Activated CD4-positive, alpha-beta T cell treated with anti-CD3 and anti-CD28 coated beads for 36 hours (primary cell): ENCODE data around the gene TXLNB. TPM values are rescaled to one million over a fixed set of nuclear protein-coding genes. Genes with fewer than 3 reads are reported as not detected.
A peak's percentile ranks its signal among the peaks of the same experiment; 100 is the strongest.

Experiments used
- ATAC-seq: fragments of 200-7000 bp; cut with Tn5 transposase; one replicate; pipeline ENCODE4 v1.10.0; 2021; ENCODE audit warnings: mild to moderate bottlenecking, moderate library complexity
- CTCF ChIA-PET: fragments of 350-600 bp; sonication (Branson Sonifier 250); formaldehyde crosslinking; loops from one replicate; lab custom pipeline; 2021; ENCODE audit warnings: antibody characterized with exemption; lab: Charles Lee
- POLR2A ChIA-PET: fragments of 350-600 bp; sonication (Branson Sonifier 250); formaldehyde crosslinking; loops from one replicate; lab custom pipeline; 2021; ENCODE audit warnings: antibody characterized with exemption, inconsistent platforms; lab: Charles Lee
- DNase-seq: peaks from one replicate; pipeline ENCODE4 v3.0.0-alpha.2; 2020
- H3K27ac Mint-ChIP-seq: one replicate; pipeline ENCODE4 v1.8.0; 2021; ENCODE audit warnings: mixed read lengths
- H3K27me3 Mint-ChIP-seq: one replicate; pipeline ENCODE4 v1.8.0; 2021; ENCODE audit warnings: mixed read lengths
- H3K36me3 Mint-ChIP-seq: one replicate; pipeline ENCODE4 v1.8.0; 2021; ENCODE audit warnings: low read depth, mixed read lengths
- H3K4me1 Mint-ChIP-seq: one replicate; pipeline ENCODE4 v1.8.0; 2021; ENCODE audit warnings: mixed read lengths
- H3K4me3 Mint-ChIP-seq: one replicate; pipeline ENCODE4 v1.8.0; 2021; ENCODE audit warnings: mild to moderate bottlenecking, moderate library complexity, mixed read lengths
- H3K9me3 Mint-ChIP-seq: one replicate; pipeline ENCODE4 v1.8.0; 2021; ENCODE audit warnings: low read depth, mixed read lengths
- intact Hi-C, 2 experiments: fragments of 100-400 bp; cut with DNase I in 1 of 2; cut with micrococcal nuclease in 1 of 2; formaldehyde crosslinking; loops; one replicate each; pipeline versions ENCODE4 v1.14.2 to v1.15.1; 2022 to 2024; cut with DNase I, micrococcal nuclease
- total RNA-seq, 2 experiments: library from RNA; stranded (reverse); gene quantifications; one replicate each; pipeline ENCODE4 v1.2.3, GENCODE V29; 2021

TXLNB gene
- total RNA-seq: under 1 TPM; 0.26 to 0.27 TPM

GRCh38 chr6:139291813-139292619, at the start of gene TXLNB:
TSS of gene TXLNB (minus strand) at chr6:139291998. CDS start at chr6:139288899, 3,099 bp downstream.
- H3K36me3 Mint-ChIP-seq: no peaks in the 10 kb centered on the region
- POLR2A ChIA-PET: interaction anchor here (0.6 to 2.5 kb wide), 10 partner anchors 9 to 179 kb away, joined by 3 to 20 read pairs (median 4); partner anchors contain the start of gene CITED2
- no peaks in the 10 kb centered on the region for H3K27me3 Mint-ChIP-seq
- peak; percentile 92 for DNase-seq
- CTCF ChIA-PET: interaction anchor here (0.7 to 3.0 kb wide), 15 partner anchors 9 to 167 kb away, joined by 3 to 15 read pairs (median 5); no protein-coding TSS in a partner anchor
- intact Hi-C loops: loop anchor here (1.0 to 5.0 kb wide), 11 partner anchors 10 to 475 kb away; partner anchors contain the start of gene ABRACL (in 1 of the 2)
- H3K27ac Mint-ChIP-seq: peak within 1 kb of the TSS; percentile 96
- ATAC-seq: peak; percentile 94
- peaks cover 66% of the 10 kb centered on the region for H3K4me1 Mint-ChIP-seq
- H3K9me3 Mint-ChIP-seq: peaks cover 2% of the 10 kb centered on the region
- peak within 1 kb of the TSS; percentile 64 for H3K4me3 Mint-ChIP-seq

DNA sequence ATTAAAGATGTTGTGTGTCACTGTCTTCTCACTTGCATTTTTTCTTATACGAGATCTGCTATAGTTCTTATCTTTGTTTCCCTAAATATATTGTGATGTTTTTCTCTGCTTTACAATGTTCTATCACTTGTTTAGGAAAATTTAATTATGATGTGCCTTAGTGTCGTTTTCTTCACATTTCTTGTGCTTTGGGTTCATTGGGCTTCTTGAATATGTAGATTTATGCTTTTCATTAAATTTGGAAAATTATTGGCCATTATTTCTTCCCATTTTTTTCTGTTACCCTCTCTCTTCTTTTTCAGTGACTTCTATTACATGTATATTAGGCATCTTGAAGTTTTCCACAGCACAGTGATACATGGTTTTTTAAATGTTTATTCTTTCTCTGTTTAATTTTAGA, 49.3 kb upstream of the TXLNB start:
- Mint-ChIP-seq H3K27ac (no peak overlapping the region), H3K36me3 (no peaks in the 10 kb centered on the region), H3K27me3 (no peaks in the 10 kb centered on the region), H3K4me3 (no peak overlapping the region), H3K4me1 (peaks cover 18% of the 10 kb centered on the region), H3K9me3 (peaks cover 3% of the 10 kb centered on the region)
- intact Hi-C loops: no loop called here
- ATAC-seq (no peak), DNase-seq (no peak)
- ChIA-PET CTCF (interaction anchor here (0.6 kb wide), 1 partner anchor 91 kb away, joined by 3 read pairs; no protein-coding TSS in a partner anchor), POLR2A (no interaction called here)

- ChIA-PET POLR2A (no interaction called here), CTCF (interaction anchor here (0.9 to 1.4 kb wide), 3 partner anchors 26 to 88 kb away, joined by 3 to 9 read pairs (median 3); no protein-coding TSS in a partner anchor)
- Mint-ChIP-seq H3K4me1 (peaks cover 19% of the 10 kb centered on the region), H3K4me3 (no peak overlapping the region), H3K36me3 (no peaks in the 10 kb centered on the region), H3K27ac (no peak overlapping the region), H3K9me3 (peaks cover 3% of the 10 kb centered on the region), H3K27me3 (no peaks in the 10 kb centered on the region)
- intact Hi-C loops: no loop called here
- ATAC-seq (no peak), DNase-seq (no peak)
These were observed 47.0 kb upstream of the TXLNB start for GRCh38 chr6:139338795-139339194.

- no peak overlapping the region for H3K4me3 Mint-ChIP-seq
- peaks cover 10% of the 10 kb centered on the region for H3K4me1 Mint-ChIP-seq
- no peaks in the 10 kb centered on the region for H3K36me3 Mint-ChIP-seq
- H3K9me3 Mint-ChIP-seq: peaks cover 3% of the 10 kb centered on the region
- ChIA-PET POLR2A (no interaction called here), CTCF (interaction anchor here (0.6 kb wide), 1 partner anchor 484 kb away, joined by 3 read pairs; no protein-coding TSS in a partner anchor)
- ATAC-seq (no peak), DNase-seq (no peak)
- intact Hi-C loops: no loop called here
- H3K27ac Mint-ChIP-seq: no peak overlapping the region
- no peaks in the 10 kb centered on the region for H3K27me3 Mint-ChIP-seq
These were observed 46.0 kb upstream of the TXLNB start for GRCh38 chr6:139337830-139338229.

- Mint-ChIP-seq H3K9me3 (peaks cover 3% of the 10 kb centered on the region), H3K36me3 (no peaks in the 10 kb centered on the region), H3K4me3 (no peak overlapping the region), H3K4me1 (peaks cover 6% of the 10 kb centered on the region), H3K27ac (no peak overlapping the region), H3K27me3 (no peaks in the 10 kb centered on the region)
- intact Hi-C loops: no loop called here
- ChIA-PET CTCF (interaction anchor here (0.6 to 1.3 kb wide), 2 partner anchors 34 to 118 kb away, joined by 3 to 4 read pairs; no protein-coding TSS in a partner anchor), POLR2A (no interaction called here)
- DNase-seq (no peak), ATAC-seq (no peak)
These were observed 45.2 kb upstream of the TXLNB start for GRCh38 chr6:139337001-139337400.

DNA sequence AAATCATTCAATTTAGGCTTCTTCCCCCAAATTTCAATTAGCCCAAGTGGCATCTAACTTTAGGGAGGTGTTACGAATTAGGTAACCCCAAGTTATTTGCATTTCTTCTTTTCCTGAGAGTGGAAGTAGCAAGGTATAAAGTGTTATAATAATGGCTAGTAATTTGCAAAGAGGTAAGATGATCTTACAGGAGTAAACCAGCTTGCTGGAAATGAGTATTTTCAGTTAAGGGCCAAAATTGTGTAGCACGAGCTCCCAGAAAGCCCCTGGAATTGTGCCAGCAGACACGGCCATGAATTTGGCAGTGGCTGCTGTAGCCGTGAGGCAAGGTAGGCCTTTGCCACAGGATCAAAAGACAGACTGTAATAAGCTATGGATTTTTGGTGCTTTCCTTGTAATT, 44.7 kb upstream of the TXLNB start:
- ChIA-PET CTCF (interaction anchor here (0.6 to 1.3 kb wide), 3 partner anchors 34 to 224 kb away, joined by 3 to 4 read pairs (median 4); no protein-coding TSS in a partner anchor), POLR2A (no interaction called here)
- peaks cover 3% of the 10 kb centered on the region for H3K9me3 Mint-ChIP-seq

GRCh38 chr6:139335447-139336210, 43.8 kb upstream of the TXLNB start:
- no peak overlapping the region for H3K27ac Mint-ChIP-seq
- ATAC-seq (no peak), DNase-seq (no peak)
- POLR2A ChIA-PET: no interaction called here
- no peaks in the 10 kb centered on the region for H3K36me3 Mint-ChIP-seq
- intact Hi-C loops: no loop called here
- no peaks in the 10 kb centered on the region for H3K9me3 Mint-ChIP-seq
- CTCF ChIA-PET: interaction anchor here (0.7 to 1.2 kb wide), 2 partner anchors 40 to 223 kb away, joined by 3 to 4 read pairs; no protein-coding TSS in a partner anchor
- no peak overlapping the region for H3K4me3 Mint-ChIP-seq
- H3K27me3 Mint-ChIP-seq: no peaks in the 10 kb centered on the region
- H3K4me1 Mint-ChIP-seq: peaks cover 6% of the 10 kb centered on the region

More for the DNA sequence above, 44.7 kb upstream of the TXLNB start:
- no peaks in the 10 kb centered on the region for H3K36me3 Mint-ChIP-seq
- intact Hi-C loops: no loop called here
- no peak overlapping the region for H3K27ac Mint-ChIP-seq
- no peak overlapping the region for H3K4me3 Mint-ChIP-seq
- H3K4me1 Mint-ChIP-seq: peaks cover 6% of the 10 kb centered on the region
- DNase-seq (no peak), ATAC-seq (no peak)
- no peaks in the 10 kb centered on the region for H3K27me3 Mint-ChIP-seq

- Mint-ChIP-seq H3K4me1 (peaks cover 6% of the 10 kb centered on the region), H3K36me3 (no peaks in the 10 kb centered on the region), H3K27ac (no peak overlapping the region), H3K27me3 (no peaks in the 10 kb centered on the region), H3K9me3 (no peaks in the 10 kb centered on the region), H3K4me3 (no peak overlapping the region)
- POLR2A ChIA-PET: no interaction called here
- DNase-seq (no peak), ATAC-seq (no peak)
- CTCF ChIA-PET: interaction anchor here (1.2 kb wide), 1 partner anchor 223 kb away, joined by 4 read pairs; no protein-coding TSS in a partner anchor
- intact Hi-C loops: no loop called here
These were observed 43.1 kb upstream of the TXLNB start for GRCh38 chr6:139334806-139335446.

DNA sequence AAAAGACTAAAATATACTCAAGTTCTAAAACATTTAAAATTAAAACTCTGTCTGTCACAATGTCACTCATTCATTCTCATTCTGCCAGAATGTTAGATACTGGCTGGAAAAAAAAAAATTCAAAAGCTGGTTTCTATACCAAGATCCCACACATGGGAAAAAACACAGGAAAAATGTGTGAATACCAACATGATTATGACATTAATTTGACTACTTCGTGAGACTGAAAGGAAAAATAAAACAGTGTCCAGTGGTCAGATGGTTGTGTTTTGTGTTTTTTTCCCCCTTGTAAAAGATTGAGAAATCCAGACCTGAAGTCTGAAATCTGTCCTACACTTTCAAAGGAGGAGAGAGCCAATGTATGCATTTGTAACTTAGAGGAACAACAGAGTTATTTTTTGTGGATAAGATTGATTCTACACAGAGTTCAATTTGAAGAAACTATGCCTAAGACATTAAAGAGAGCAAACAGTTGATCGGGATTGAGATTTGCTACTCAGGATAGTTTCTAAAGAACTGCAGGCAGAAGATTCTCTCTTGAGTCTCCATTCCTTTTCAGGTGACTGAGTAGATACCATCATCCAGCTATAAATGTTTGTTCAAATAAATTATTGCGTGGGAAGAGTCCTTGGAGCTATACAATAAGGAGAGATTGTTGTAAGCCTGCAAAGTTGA, 39.2 kb upstream of the TXLNB start:
- POLR2A ChIA-PET: no interaction called here

GRCh38 chr6:139330306-139330705, 38.5 kb upstream of the TXLNB start:
- Mint-ChIP-seq H3K9me3 (peaks cover 2% of the 10 kb centered on the region), H3K27me3 (no peaks in the 10 kb centered on the region), H3K4me1 (peaks cover 11% of the 10 kb centered on the region), H3K4me3 (no peak overlapping the region), H3K36me3 (no peaks in the 10 kb centered on the region), H3K27ac (no peak overlapping the region)
- intact Hi-C loops: no loop called here
- POLR2A ChIA-PET: no interaction called here
- DNase-seq (no peak), ATAC-seq (no peak)
- CTCF ChIA-PET: no interaction called here

More for the DNA sequence above, 39.2 kb upstream of the TXLNB start:
- no peak overlapping the region for H3K4me3 Mint-ChIP-seq
- no peak for ATAC-seq
- intact Hi-C loops: no loop called here
- no peak for DNase-seq
- H3K27me3 Mint-ChIP-seq: no peaks in the 10 kb centered on the region
- H3K27ac Mint-ChIP-seq: no peak overlapping the region
- H3K36me3 Mint-ChIP-seq: no peaks in the 10 kb centered on the region
- H3K4me1 Mint-ChIP-seq: peaks cover 8% of the 10 kb centered on the region
- CTCF ChIA-PET: interaction anchor here (0.9 to 1.2 kb wide), 2 partner anchors 11 to 76 kb away, joined by 3 to 4 read pairs; no protein-coding TSS in a partner anchor
- H3K9me3 Mint-ChIP-seq: peaks cover 2% of the 10 kb centered on the region
